Vagina (tissue), 2 donors: ENCODE data around the gene CIDEB. TPM values are rescaled to one million over a fixed set of nuclear protein-coding genes. Genes with fewer than 3 reads are reported as not detected.

Experiments
- DNase-seq, 2 donors: peaks; one replicate each; pipeline ENCODE4 v3.0.0-alpha.2; 2017; ENCODE audit errors: extremely low spot score in 2 of 2
- H3K27ac ChIP-seq: fragments of 200-600 bp; sonication (generic); one replicate; pipeline ENCODE4 v1.5.1; 2019
- H3K27me3 ChIP-seq: fragments of 200-600 bp; sonication (generic); one replicate; pipeline ENCODE4 v1.5.1; 2019
- H3K36me3 ChIP-seq, 2 donors: fragments of 200-600 bp; sonication (generic); one replicate each; pipeline ENCODE4 v1.5.1; 2017 to 2019
- H3K4me1 ChIP-seq: fragments of 200-600 bp; sonication (generic); one replicate; pipeline ENCODE4 v1.5.1; 2019
- H3K4me3 ChIP-seq, 2 donors: fragments of 200-600 bp; sonication (generic); 1 replicate in 1 of 2; 2 replicates in 1 of 2; pipeline ENCODE4 v1.5.1; 2016 to 2019
- H3K9me3 ChIP-seq: fragments of 200-600 bp; sonication (generic); one replicate; pipeline ENCODE4 v1.5.1; 2019
- CTCF ChIP-seq, 3 experiments: fragments of 450-650 bp in 2 of 3; fragments of 200-600 bp in 1 of 3; sonication (generic) in 1 of 3; IDR thresholded peaks; one replicate each; pipeline ENCODE4 v1.5.1; 2017 to 2019; ENCODE audit warnings: antibody characterized with exemption in 3 of 3, mild to moderate bottlenecking in 2 of 3, moderate library complexity in 2 of 3
- POLR2A ChIP-seq, 2 donors: fragments of 450-650 bp; IDR thresholded peaks; one replicate each; pipeline ENCODE4 v1.6.1; 2017; ENCODE audit warnings: antibody characterized with exemption in 2 of 2, mild to moderate bottlenecking in 2 of 2, moderate library complexity in 2 of 2
- POLR2AphosphoS5 ChIP-seq, 2 donors: sonication (generic); formaldehyde crosslinking; IDR thresholded peaks; one replicate each; pipeline ENCODE4 v1.9.0; 2017; ENCODE audit warnings: antibody characterized with exemption in 2 of 2, mild to moderate bottlenecking in 2 of 2, low read depth in 1 of 2; ENCODE audit not compliant: insufficient read depth in 1 of 2
- intact Hi-C: fragments of 100-400 bp; cut with DNase I; formaldehyde crosslinking; loops from one replicate; pipeline ENCODE4 v1.15.1; 2023
- total RNA-seq: library from RNA; depleted of rRNA; stranded (reverse); fragments of >200 nt; gene quantifications from one replicate; pipeline ENCODE4 v1.2.3, GENCODE V29; 2016

CIDEB gene
- total RNA-seq, 1 donor from 2014 or later, result 16.0 TPM

GRCh38 chr14:24290746-24291145, 17.0 kb downstream of the CIDEB start:
- no peaks in the 10 kb centered on the region for H3K9me3 ChIP-seq
- no peak for DNase-seq
- H3K36me3 ChIP-seq, result peaks cover 0 to 39% of the 10 kb centered on the region in 2 donors
- no peak overlapping the region for H3K27ac ChIP-seq
- intact Hi-C loops, result no loop called here
- H3K27me3 ChIP-seq, result no peaks in the 10 kb centered on the region
- H3K4me3 ChIP-seq, result no peak overlapping the region
- TF ChIP-seq CTCF (IDR thresholded peaks at IDR 0.05), result no peak
- TF ChIP-seq POLR2AphosphoS5 (IDR thresholded peaks at IDR 0.05; ENCODE audit: insufficient read depth in 1 of 2, low read depth in 1 of 2), result no peak
- TF ChIP-seq POLR2A (IDR thresholded peaks at IDR 0.05), result no peak
- peaks cover 4% of the 10 kb centered on the region for H3K4me1 ChIP-seq

- TF ChIP-seq POLR2A (IDR thresholded peaks at IDR 0.05) (no peak), POLR2AphosphoS5 (IDR thresholded peaks at IDR 0.05; ENCODE audit: insufficient read depth in 1 of 2, low read depth in 1 of 2) (no peak), CTCF (IDR thresholded peaks at IDR 0.05) (no peak)
- intact Hi-C loops, result no loop called here
- no peak for DNase-seq
- H3K36me3 ChIP-seq, result peaks cover 0 to 32% of the 10 kb centered on the region in 2 donors
- H3K4me1 ChIP-seq, result peaks cover 6% of the 10 kb centered on the region
- H3K27ac ChIP-seq, result no peak overlapping the region
- no peaks in the 10 kb centered on the region for H3K27me3 ChIP-seq
- H3K9me3 ChIP-seq, result no peaks in the 10 kb centered on the region
- no peak overlapping the region for H3K4me3 ChIP-seq
Observed at GRCh38 chr14:24289649-24290280, 18.0 kb downstream of the CIDEB start.

- TF ChIP-seq POLR2AphosphoS5 (IDR thresholded peaks at IDR 0.05; ENCODE audit: insufficient read depth in 1 of 2, low read depth in 1 of 2) (no peak), CTCF (IDR thresholded peaks at IDR 0.05) (no peak), POLR2A (IDR thresholded peaks at IDR 0.05) (no peak)
- intact Hi-C loops, result no loop called here
- Histone ChIP-seq H3K36me3 (peaks cover 0 to 25% of the 10 kb centered on the region in 2 donors), H3K27ac (no peak overlapping the region), H3K4me3 (no peak overlapping the region), H3K4me1 (peaks cover 6% of the 10 kb centered on the region), H3K9me3 (no peaks in the 10 kb centered on the region), H3K27me3 (no peaks in the 10 kb centered on the region)
- no peak for DNase-seq
Observed at GRCh38 chr14:24286996-24287395, 20.8 kb downstream of the CIDEB start.

- Histone ChIP-seq H3K9me3 (no peaks in the 10 kb centered on the region), H3K4me1 (peaks cover 6% of the 10 kb centered on the region), H3K27me3 (no peaks in the 10 kb centered on the region), H3K4me3 (no peak overlapping the region), H3K36me3 (peaks cover 0 to 8% of the 10 kb centered on the region in 2 donors), H3K27ac (no peak overlapping the region)
- no peak for TF ChIP-seq POLR2AphosphoS5 (IDR thresholded peaks at IDR 0.05; ENCODE audit: insufficient read depth in 1 of 2, low read depth in 1 of 2)
- no peak for TF ChIP-seq POLR2A (IDR thresholded peaks at IDR 0.05)
- TF ChIP-seq CTCF (IDR thresholded peaks at IDR 0.05), result no peak
- no peak for DNase-seq
- intact Hi-C loops, result no loop called here
Observed at GRCh38 chr14:24285351-24285750, 22.4 kb downstream of the CIDEB start.

GRCh38 chr14:24284501-24285035, 23.2 kb downstream of the CIDEB start:
- intact Hi-C loops, result no loop called here
- no peak overlapping the region for H3K27ac ChIP-seq
- TF ChIP-seq POLR2A (IDR thresholded peaks at IDR 0.05) (no peak), CTCF (IDR thresholded peaks at IDR 0.05) (no peak)
- H3K4me1 ChIP-seq, result peaks cover 6% of the 10 kb centered on the region
- H3K4me3 ChIP-seq, result no peak overlapping the region
- no peaks in the 10 kb centered on the region for H3K27me3 ChIP-seq
- DNase-seq, result no peak
- no peaks in the 10 kb centered on the region for H3K9me3 ChIP-seq
- H3K36me3 ChIP-seq, result peaks cover 0 to under 1% of the 10 kb centered on the region in 2 donors
